ENCODE results near the gene CDH4.

The CDH4 gene

DNA sequence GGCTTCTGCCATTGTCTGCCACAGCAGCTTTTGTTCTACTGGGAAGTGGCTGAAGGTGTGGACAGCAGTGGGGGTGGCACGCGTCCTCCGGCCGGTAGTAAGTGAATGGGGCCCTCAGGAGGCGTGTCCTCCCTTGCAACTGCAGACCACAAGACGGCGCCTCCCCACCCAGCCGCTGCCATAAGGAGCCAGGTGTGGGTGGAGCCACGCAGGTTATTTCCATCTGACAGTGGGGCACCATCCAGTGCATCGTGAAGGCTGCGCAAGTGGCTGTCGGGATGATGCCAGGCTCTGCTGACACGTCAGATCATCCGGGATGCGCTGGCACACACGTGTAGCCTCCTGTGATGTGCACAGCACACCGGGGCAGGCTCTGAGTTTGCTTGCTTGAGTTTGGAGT is 379.7 kb downstream of the CDH4 start:
- TF ChIP-seq YY1 (IDR thresholded peaks at IDR 0.05; ENCODE audit: low read depth) = no peak
- no peak for TF ChIP-seq CREB1 (IDR thresholded peaks at IDR 0.05; ENCODE audit: low read depth)
- TF ChIP-seq EGR1 (IDR thresholded peaks at IDR 0.05) = no peak
- no peak for TF ChIP-seq RAD21 (IDR thresholded peaks at IDR 0.05; ENCODE audit: low read depth)
- TF ChIP-seq ZBTB7A (IDR thresholded peaks at IDR 0.05; ENCODE audit: low read depth) = no peak
- TF ChIP-seq, protein P1, sequence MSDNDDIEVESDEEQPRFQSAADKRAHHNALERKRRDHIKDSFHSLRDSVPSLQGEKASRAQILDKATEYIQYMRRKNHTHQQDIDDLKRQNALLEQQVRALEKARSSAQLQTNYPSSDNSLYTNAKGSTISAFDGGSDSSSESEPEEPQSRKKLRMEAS (IDR thresholded peaks at IDR 0.05) = no peak
- no peak for TF ChIP-seq EP300 (IDR thresholded peaks at IDR 0.05; ENCODE audit: borderline replicate concordance)
- TF ChIP-seq, protein P2, sequence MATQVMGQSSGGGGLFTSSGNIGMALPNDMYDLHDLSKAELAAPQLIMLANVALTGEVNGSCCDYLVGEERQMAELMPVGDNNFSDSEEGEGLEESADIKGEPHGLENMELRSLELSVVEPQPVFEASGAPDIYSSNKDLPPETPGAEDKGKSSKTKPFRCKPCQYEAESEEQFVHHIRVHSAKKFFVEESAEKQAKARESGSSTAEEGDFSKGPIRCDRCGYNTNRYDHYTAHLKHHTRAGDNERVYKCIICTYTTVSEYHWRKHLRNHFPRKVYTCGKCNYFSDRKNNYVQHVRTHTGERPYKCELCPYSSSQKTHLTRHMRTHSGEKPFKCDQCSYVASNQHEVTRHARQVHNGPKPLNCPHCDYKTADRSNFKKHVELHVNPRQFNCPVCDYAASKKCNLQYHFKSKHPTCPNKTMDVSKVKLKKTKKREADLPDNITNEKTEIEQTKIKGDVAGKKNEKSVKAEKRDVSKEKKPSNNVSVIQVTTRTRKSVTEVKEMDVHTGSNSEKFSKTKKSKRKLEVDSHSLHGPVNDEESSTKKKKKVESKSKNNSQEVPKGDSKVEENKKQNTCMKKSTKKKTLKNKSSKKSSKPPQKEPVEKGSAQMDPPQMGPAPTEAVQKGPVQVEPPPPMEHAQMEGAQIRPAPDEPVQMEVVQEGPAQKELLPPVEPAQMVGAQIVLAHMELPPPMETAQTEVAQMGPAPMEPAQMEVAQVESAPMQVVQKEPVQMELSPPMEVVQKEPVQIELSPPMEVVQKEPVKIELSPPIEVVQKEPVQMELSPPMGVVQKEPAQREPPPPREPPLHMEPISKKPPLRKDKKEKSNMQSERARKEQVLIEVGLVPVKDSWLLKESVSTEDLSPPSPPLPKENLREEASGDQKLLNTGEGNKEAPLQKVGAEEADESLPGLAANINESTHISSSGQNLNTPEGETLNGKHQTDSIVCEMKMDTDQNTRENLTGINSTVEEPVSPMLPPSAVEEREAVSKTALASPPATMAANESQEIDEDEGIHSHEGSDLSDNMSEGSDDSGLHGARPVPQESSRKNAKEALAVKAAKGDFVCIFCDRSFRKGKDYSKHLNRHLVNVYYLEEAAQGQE (IDR thresholded peaks at IDR 0.05; ENCODE audit: low read depth) = no peak
- TF ChIP-seq, protein P3, sequence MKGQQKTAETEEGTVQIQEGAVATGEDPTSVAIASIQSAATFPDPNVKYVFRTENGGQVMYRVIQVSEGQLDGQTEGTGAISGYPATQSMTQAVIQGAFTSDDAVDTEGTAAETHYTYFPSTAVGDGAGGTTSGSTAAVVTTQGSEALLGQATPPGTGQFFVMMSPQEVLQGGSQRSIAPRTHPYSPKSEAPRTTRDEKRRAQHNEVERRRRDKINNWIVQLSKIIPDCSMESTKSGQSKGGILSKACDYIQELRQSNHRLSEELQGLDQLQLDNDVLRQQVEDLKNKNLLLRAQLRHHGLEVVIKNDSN (IDR thresholded peaks at IDR 0.05) = no peak
- no peak for TF ChIP-seq TAF1 (IDR thresholded peaks at IDR 0.05; ENCODE audit: low read depth)
- no peak for TF ChIP-seq TCF12 (IDR thresholded peaks at IDR 0.05; ENCODE audit: low read depth)
- TF ChIP-seq CEBPB (IDR thresholded peaks at IDR 0.05) = no peak

DNA sequence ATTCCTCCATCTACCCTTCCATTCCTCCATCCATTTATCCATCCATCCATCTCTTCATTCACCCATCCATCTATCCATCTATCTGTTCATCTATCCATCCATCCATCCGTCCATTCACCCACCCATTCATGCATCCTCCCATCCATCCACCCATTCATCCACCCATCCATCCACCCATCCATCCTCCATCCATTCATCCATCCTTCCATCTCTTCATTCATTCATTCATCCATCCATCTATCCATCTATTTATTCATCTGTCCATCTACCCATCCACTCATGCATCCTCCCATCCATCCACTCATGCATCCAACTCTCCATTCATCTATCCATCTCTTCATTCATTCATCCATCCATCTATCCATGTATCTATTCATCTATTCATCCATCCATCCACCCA is 380.9 kb downstream of the CDH4 start:
- TF ChIP-seq CREB1 (IDR thresholded peaks at IDR 0.05; ENCODE audit: low read depth) (no peak), FOXM1 (IDR thresholded peaks at IDR 0.05; ENCODE audit: borderline replicate concordance, low read depth) (no peak), NFIC (IDR thresholded peaks at IDR 0.05) (no peak), CEBPB (IDR thresholded peaks at IDR 0.05) (no peak), EGR1 (IDR thresholded peaks at IDR 0.05) (no peak), TCF12 (IDR thresholded peaks at IDR 0.05; ENCODE audit: low read depth) (no peak), TAF1 (IDR thresholded peaks at IDR 0.05; ENCODE audit: low read depth) (no peak), RAD21 (IDR thresholded peaks at IDR 0.05; ENCODE audit: low read depth) (no peak), TEAD4 (IDR thresholded peaks at IDR 0.05) (no peak), YY1 (IDR thresholded peaks at IDR 0.05; ENCODE audit: low read depth) (no peak), ZBTB7A (IDR thresholded peaks at IDR 0.05; ENCODE audit: low read depth) (no peak), EP300 (IDR thresholded peaks at IDR 0.05; ENCODE audit: borderline replicate concordance) (no peak)
- TF ChIP-seq, protein P2 (IDR thresholded peaks at IDR 0.05; ENCODE audit: low read depth) = no peak
- TF ChIP-seq, protein P1 (IDR thresholded peaks at IDR 0.05) = no peak
- TF ChIP-seq, protein P3 (IDR thresholded peaks at IDR 0.05) = no peak

DNA sequence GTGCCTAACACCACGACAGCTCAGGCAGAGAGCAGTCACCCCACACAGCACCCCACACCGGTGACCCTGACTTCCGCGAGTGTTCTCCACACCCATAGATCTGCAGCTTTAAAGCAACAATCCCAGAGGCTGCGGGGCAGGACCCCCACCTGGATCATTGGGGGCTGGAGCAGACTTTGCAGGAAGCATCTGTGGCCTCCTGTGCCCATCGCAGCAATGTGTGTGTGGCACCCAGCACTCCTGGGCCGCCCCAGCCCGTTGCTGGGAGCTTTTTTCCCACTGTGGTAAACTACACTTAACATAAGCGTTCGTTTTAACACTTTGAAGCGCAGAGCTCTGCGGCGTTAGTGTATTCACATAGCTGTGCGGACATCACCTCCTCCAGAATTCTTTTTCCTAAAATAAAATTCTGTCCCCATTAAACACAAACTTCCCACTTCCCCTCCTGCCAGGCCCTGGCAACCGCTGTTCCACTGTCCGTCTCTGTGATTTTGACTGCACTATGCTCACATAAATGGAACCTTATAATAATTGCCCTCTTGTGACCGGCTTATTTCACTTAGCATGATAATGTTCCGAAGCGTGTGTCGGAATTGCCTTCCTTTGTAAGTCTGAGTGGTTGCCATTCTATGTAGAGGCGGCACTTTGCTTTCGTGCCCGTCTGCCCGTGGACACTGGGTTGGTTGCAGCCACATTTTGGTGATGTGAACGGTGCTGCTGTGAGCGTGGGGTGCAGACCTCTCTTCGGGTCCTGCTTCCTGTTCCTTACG is 382.5 kb downstream of the CDH4 start:
- no peak for TF ChIP-seq ZBTB7A (IDR thresholded peaks at IDR 0.05; ENCODE audit: low read depth)
- no peak for TF ChIP-seq FOXM1 (IDR thresholded peaks at IDR 0.05; ENCODE audit: borderline replicate concordance, low read depth)
- TF ChIP-seq RAD21 (IDR thresholded peaks at IDR 0.05; ENCODE audit: low read depth) = no peak
- no peak for TF ChIP-seq NFIC (IDR thresholded peaks at IDR 0.05)

DNA sequence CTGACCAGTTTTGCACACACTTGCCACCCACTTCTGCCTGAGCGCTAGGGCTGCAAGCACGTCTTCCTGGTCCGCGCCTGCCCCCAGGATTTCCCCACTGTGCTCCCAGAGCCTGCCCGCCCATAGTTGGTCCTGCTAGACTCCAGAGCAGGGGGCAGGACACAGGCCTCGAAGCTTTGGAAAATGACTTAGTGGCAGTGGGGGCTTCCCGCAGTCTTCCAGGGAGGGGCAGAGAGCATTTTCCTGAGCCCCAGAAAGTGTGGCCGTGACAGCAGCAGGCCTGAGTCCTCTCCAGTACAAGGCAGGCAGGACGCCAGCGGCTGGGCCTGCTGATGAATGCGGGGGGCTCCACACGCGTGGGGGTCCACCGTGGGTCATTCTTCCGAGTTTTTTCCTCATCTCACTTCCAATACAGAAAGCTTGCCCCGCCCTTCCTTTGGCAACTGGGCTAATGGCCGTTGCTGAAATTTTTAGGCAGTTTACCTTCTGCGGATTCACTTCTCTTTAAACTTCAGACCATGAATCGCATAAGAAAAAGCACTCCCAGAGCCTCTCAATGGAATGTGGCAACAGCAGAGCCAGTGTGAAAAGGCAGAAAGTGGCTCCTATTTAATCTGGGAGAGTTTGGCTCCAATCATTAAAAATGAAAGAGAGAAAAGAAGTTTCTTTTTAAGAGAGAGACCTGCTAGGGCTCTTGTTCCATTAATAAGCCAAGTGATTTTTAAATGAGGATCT is 383.8 kb downstream of the CDH4 start:
- no peak for TF ChIP-seq CEBPB (IDR thresholded peaks at IDR 0.05)
- TF ChIP-seq, protein P2 (IDR thresholded peaks at IDR 0.05; ENCODE audit: low read depth) = no peak
- TF ChIP-seq TCF12 (IDR thresholded peaks at IDR 0.05; ENCODE audit: low read depth) = no peak
- TF ChIP-seq, protein P3 (IDR thresholded peaks at IDR 0.05) = no peak
- no peak for TF ChIP-seq CREB1 (IDR thresholded peaks at IDR 0.05; ENCODE audit: low read depth)
- no peak for TF ChIP-seq RAD21 (IDR thresholded peaks at IDR 0.05; ENCODE audit: low read depth)
- TF ChIP-seq, protein P1 (IDR thresholded peaks at IDR 0.05) = no peak
- no peak for TF ChIP-seq NFIC (IDR thresholded peaks at IDR 0.05)
- no peak for TF ChIP-seq YY1 (IDR thresholded peaks at IDR 0.05; ENCODE audit: low read depth)
- TF ChIP-seq TEAD4 (IDR thresholded peaks at IDR 0.05) = no peak
- no peak for TF ChIP-seq ZBTB7A (IDR thresholded peaks at IDR 0.05; ENCODE audit: low read depth)
- TF ChIP-seq EP300 (IDR thresholded peaks at IDR 0.05; ENCODE audit: borderline replicate concordance) = no peak
- no peak for TF ChIP-seq TAF1 (IDR thresholded peaks at IDR 0.05; ENCODE audit: low read depth)

Measured in Ishikawa (cell line).